Measurements from ENCODE around the gene PRPF18.

DNA sequence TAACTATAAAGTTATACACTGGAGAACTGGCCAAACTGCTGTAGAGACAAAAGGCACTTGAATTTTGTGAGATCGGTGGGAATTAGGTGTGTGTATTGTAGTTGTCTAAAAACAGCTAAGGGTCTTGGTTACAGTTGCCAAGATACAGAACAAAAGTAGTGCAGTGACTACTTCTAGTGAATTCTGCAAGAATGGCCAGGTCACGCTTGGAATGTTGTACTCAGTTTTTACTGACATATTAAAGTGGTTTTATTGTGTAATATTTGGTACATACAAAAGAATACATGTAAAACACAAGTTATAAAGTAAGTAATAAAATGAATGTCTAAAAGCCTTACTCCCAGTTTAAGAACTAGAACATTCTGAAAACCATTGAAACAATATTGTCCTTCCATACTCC is 42.4 kb downstream of the PRPF18 start:
- TF ChIP-seq, protein P1, sequence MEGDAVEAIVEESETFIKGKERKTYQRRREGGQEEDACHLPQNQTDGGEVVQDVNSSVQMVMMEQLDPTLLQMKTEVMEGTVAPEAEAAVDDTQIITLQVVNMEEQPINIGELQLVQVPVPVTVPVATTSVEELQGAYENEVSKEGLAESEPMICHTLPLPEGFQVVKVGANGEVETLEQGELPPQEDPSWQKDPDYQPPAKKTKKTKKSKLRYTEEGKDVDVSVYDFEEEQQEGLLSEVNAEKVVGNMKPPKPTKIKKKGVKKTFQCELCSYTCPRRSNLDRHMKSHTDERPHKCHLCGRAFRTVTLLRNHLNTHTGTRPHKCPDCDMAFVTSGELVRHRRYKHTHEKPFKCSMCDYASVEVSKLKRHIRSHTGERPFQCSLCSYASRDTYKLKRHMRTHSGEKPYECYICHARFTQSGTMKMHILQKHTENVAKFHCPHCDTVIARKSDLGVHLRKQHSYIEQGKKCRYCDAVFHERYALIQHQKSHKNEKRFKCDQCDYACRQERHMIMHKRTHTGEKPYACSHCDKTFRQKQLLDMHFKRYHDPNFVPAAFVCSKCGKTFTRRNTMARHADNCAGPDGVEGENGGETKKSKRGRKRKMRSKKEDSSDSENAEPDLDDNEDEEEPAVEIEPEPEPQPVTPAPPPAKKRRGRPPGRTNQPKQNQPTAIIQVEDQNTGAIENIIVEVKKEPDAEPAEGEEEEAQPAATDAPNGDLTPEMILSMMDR (conservative IDR thresholded peaks at IDR 0.05; ENCODE audit: low read depth, low read length): no peak
- TF ChIP-seq EZH2 (IDR thresholded peaks at IDR 0.05; ENCODE audit: low read length, unreplicated experiment) (no peak), EZH2phosphoT487 (IDR thresholded peaks at IDR 0.05; ENCODE audit: borderline replicate concordance, low read length) (no peak)

All from PC-3 (cell line).